PC-3 (cell line): ENCODE data around the gene RREB1. TPM values are rescaled to one million over a fixed set of nuclear protein-coding genes. Genes with fewer than 3 reads are reported as not detected.

Experiments used
- ATAC-seq: fragments of 200-7000 bp; cut with Tn5 transposase; 2 replicates; pipeline ENCODE4 v1.9.1; 2020; ENCODE audit warnings: mild to moderate bottlenecking, moderate library complexity
- BruUV-seq: library from RNA; stranded (reverse); fragments of 400-500 nt; replicated peaks from 2 replicates; lab custom pipeline; 2021; lab: Mats Ljungman, UMichigan
- CTCF ChIA-PET: fragments of 300-600 bp; sonication (Branson Sonifier 250); formaldehyde crosslinking; loops from one replicate; lab custom pipeline; 2022; ENCODE audit warnings: antibody characterized with exemption; lab: Charles Lee
- POLR2A ChIA-PET: fragments of 300-600 bp; sonication (Branson Sonifier 250); formaldehyde crosslinking; loops from one replicate; lab custom pipeline; 2022; ENCODE audit warnings: antibody characterized with exemption; ENCODE audit not compliant: unreplicated experiment; lab: Charles Lee
- DNase-seq: peaks from one replicate; pipeline ENCODE4 v3.0.0-alpha.2; 2015
- H2AFZ ChIP-seq: fragments of 300-600 bp; sonication (generic); 2 replicates; pipeline ENCODE4 v1.6.0; 2016; ENCODE audit warnings: antibody characterized with exemption, low read length
- H3F3A ChIP-seq: fragments of 300-600 bp; sonication (generic); one replicate; pipeline ENCODE4 v1.6.0; 2017; ENCODE audit warnings: antibody characterized with exemption, low read length, control low read depth, mild to moderate bottlenecking; ENCODE audit not compliant: unreplicated experiment
- H3K27ac ChIP-seq: fragments of 300-600 bp; sonication (generic); 2 replicates; pipeline ENCODE4 v1.5.1; 2016; ENCODE audit warnings: mild to moderate bottlenecking, low read length
- H3K27me3 ChIP-seq: fragments of 300-600 bp; sonication (generic); 2 replicates; pipeline ENCODE4 v1.6.1; 2016; ENCODE audit warnings: low read length, mixed read lengths
- H3K36me3 ChIP-seq: fragments of 300-600 bp; sonication (generic); 2 replicates; pipeline ENCODE4 v1.6.1; 2016; ENCODE audit warnings: low read depth, mixed run types, low read length, mixed read lengths
- H3K4me1 ChIP-seq: fragments of 300-600 bp; sonication (generic); 2 replicates; pipeline ENCODE4 v1.5.1; 2016; ENCODE audit warnings: low read length; ENCODE audit not compliant: insufficient read depth
- H3K4me2 ChIP-seq: fragments of 300-600 bp; sonication (generic); 2 replicates; pipeline ENCODE4 v1.6.0; 2016; ENCODE audit warnings: low read length
- H3K4me3 ChIP-seq: fragments of 300-600 bp; sonication (generic); 2 replicates; pipeline ENCODE4 v1.5.1; 2016; ENCODE audit warnings: mild to moderate bottlenecking, low read length, mixed read lengths
- H3K79me2 ChIP-seq: fragments of 300-600 bp; sonication (generic); 2 replicates; pipeline ENCODE4 v1.6.1; 2017; ENCODE audit warnings: low read length, mixed read lengths
- H3K9ac ChIP-seq: fragments of 300-600 bp; sonication (generic); 2 replicates; pipeline ENCODE4 v1.6.0; 2016; ENCODE audit warnings: mild to moderate bottlenecking, low read length
- H3K9me2 ChIP-seq: fragments of 300-600 bp; sonication (generic); replicated peaks from 2 replicates; pipeline ENCODE4 v1.6.1; 2016; ENCODE audit warnings: mixed run types, low read length, mixed read lengths
- H3K9me3 ChIP-seq: fragments of 300-600 bp; sonication (generic); 2 replicates; pipeline ENCODE4 v1.6.1; 2016; ENCODE audit warnings: low read length, mixed read lengths
- H4K20me1 ChIP-seq: fragments of 300-600 bp; sonication (generic); 2 replicates; pipeline ENCODE4 v1.6.1; 2016; ENCODE audit warnings: low read length, mixed read lengths
- EZH2 ChIP-seq: fragments of 300-600 bp; sonication (generic); IDR thresholded peaks from one replicate; pipeline ENCODE4 v1.6.1; 2017; ENCODE audit warnings: antibody characterized with exemption, mild to moderate bottlenecking, low read length; ENCODE audit not compliant: unreplicated experiment
- EZH2phosphoT487 ChIP-seq: fragments of 300-600 bp; sonication (generic); IDR thresholded peaks from 2 replicates; pipeline ENCODE4 v1.6.1; 2018; ENCODE audit warnings: mild to moderate bottlenecking, antibody characterized with exemption, low read length, borderline replicate concordance
- intact Hi-C: fragments of 100-400 bp; cut with micrococcal nuclease; formaldehyde crosslinking; loops from 2 replicates; pipeline ENCODE4 v1.9.0; 2023
- total RNA-seq: library from RNA; depleted of rRNA; stranded (reverse); fragments of >200 nt; gene quantifications from 2 replicates; pipeline ENCODE4 v1.2.3, GENCODE V29; 2014
- TF ChIP-seq, protein P1 (sequence below): fragments of 300-600 bp; sonication (generic); conservative IDR thresholded peaks from 2 replicates; pipeline ENCODE4 v1.5.1; 2017; ENCODE audit warnings: antibody characterized with exemption, low read depth, mild to moderate bottlenecking, low read length

Gene RREB1
- total RNA-seq, 1 experiment from 2014 or later: 26.0 TPM

DNA sequence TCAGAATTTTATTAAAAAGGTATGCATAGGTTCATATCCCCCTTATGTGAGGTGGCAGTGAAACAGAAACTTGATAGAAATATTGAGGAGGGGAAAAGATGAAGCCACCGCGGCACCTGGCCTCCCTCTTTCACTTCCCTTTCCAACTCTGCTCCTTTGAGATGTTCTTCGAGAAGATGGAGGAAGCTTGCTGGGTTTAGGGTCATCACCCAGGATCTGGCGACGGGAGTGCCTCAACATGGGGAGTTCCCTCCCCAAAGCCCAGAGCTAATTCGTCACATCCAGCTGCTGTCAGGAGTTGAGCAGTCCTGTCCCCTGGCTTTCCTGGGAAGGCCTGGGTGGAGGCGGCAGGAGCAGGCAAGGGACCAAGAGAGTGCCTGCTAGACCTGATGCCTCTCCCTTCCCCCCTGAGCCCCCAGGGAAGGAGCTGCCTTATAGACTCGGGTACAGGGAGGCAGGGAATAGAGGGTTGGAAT lies 29.1 kb downstream of the RREB1 start:
- H3K27ac ChIP-seq: no peak overlapping the region
- H3K4me1 ChIP-seq: peaks cover 39% of the 10 kb centered on the region
- H3K4me2 ChIP-seq: no peak overlapping the region
- peaks cover 98% of the 10 kb centered on the region for H3K79me2 ChIP-seq
- intact Hi-C loops: no loop called here
- TF ChIP-seq EZH2: no peak
- no peak for TF ChIP-seq EZH2phosphoT487
- TF ChIP-seq, protein P1, sequence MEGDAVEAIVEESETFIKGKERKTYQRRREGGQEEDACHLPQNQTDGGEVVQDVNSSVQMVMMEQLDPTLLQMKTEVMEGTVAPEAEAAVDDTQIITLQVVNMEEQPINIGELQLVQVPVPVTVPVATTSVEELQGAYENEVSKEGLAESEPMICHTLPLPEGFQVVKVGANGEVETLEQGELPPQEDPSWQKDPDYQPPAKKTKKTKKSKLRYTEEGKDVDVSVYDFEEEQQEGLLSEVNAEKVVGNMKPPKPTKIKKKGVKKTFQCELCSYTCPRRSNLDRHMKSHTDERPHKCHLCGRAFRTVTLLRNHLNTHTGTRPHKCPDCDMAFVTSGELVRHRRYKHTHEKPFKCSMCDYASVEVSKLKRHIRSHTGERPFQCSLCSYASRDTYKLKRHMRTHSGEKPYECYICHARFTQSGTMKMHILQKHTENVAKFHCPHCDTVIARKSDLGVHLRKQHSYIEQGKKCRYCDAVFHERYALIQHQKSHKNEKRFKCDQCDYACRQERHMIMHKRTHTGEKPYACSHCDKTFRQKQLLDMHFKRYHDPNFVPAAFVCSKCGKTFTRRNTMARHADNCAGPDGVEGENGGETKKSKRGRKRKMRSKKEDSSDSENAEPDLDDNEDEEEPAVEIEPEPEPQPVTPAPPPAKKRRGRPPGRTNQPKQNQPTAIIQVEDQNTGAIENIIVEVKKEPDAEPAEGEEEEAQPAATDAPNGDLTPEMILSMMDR: no peak
- no peak overlapping the region for H3K9ac ChIP-seq
- ChIA-PET CTCF (no interaction called here), POLR2A (no interaction called here)
- H3F3A ChIP-seq: no peaks in the 10 kb centered on the region
- peaks cover 8% of the 10 kb centered on the region; the same call in 1 of the 2 replicates for H4K20me1 ChIP-seq
- H2AFZ ChIP-seq: no peak overlapping the region
- no TSS peak for BruUV-seq
- no peaks in the 10 kb centered on the region for H3K9me3 ChIP-seq
- H3K4me3 ChIP-seq: no peak overlapping the region
- no peak for DNase-seq
- H3K36me3 ChIP-seq: no peaks in the 10 kb centered on the region
- no peaks in the 10 kb centered on the region for H3K9me2 ChIP-seq
- ATAC-seq: no peak
- H3K27me3 ChIP-seq: no peaks in the 10 kb centered on the region

GRCh38 chr6:7137335-7138045 lies 29.7 kb downstream of the RREB1 start:
- H3K27me3 ChIP-seq: no peaks in the 10 kb centered on the region
- no peak overlapping the region for H3K27ac ChIP-seq
- DNase-seq (no peak), ATAC-seq (no peak)
- no peak overlapping the region for H2AFZ ChIP-seq
- H3F3A ChIP-seq: no peaks in the 10 kb centered on the region
- no peaks in the 10 kb centered on the region for H3K9me2 ChIP-seq
- H3K9me3 ChIP-seq: no peaks in the 10 kb centered on the region
- H3K36me3 ChIP-seq: no peaks in the 10 kb centered on the region
- intact Hi-C loops: no loop called here
- no TSS peak for BruUV-seq
- H3K4me3 ChIP-seq: no peak overlapping the region
- H3K79me2 ChIP-seq: peaks cover 98% of the 10 kb centered on the region
- no peak overlapping the region for H3K9ac ChIP-seq
- H3K4me2 ChIP-seq: no peak overlapping the region
- TF ChIP-seq, protein P1: no peak
- H3K4me1 ChIP-seq: peaks cover 39% of the 10 kb centered on the region
- POLR2A ChIA-PET: interaction anchor here (0.6 kb wide), 1 partner anchor 229 kb away, joined by 3 read pairs; no protein-coding TSS in a partner anchor
- CTCF ChIA-PET: no interaction called here
- H4K20me1 ChIP-seq: peaks cover 8% of the 10 kb centered on the region; the same call in 1 of the 2 replicates

DNA sequence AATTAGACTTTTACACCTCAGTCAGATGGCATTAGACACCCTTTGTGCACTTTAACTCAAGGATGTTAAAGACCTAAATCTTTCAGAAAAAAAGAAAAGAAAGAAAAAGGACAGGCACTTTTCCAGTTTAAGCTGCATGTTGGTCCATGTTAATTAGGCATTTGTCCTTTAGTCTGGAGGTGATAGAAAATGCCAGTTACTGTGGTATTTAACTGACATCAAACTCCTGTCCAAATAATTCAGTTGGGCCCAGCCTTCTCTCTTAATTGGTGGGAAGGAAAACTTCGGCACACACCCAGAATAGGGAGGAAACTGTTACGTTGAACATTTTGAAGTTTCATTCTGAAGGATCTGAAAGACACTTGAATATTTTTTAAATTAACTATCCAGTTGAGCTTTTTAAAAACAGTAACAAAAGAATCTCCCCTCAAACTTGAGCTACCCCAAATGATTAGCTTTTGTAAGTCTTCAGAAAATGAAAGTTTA lies 30.3 kb downstream of the RREB1 start:
- Histone ChIP-seq H3K36me3 (no peaks in the 10 kb centered on the region), H3K9me2 (no peaks in the 10 kb centered on the region), H3K4me3 (no peak overlapping the region), H3K79me2 (peaks cover 98% of the 10 kb centered on the region), H3K4me2 (0 out of 2 replicates have a peak overlapping the region, but pooled peaks have one; percentile 25), H3K27me3 (no peaks in the 10 kb centered on the region), H3K4me1 (peaks cover 39% of the 10 kb centered on the region), H3K9ac (no peak overlapping the region), H2AFZ (no peak overlapping the region), H3K27ac (peak overlapping the region; percentile 35), H3F3A (no peaks in the 10 kb centered on the region), H4K20me1 (peaks cover 8% of the 10 kb centered on the region; the same call in 1 of the 2 replicates), H3K9me3 (no peaks in the 10 kb centered on the region)
- BruUV-seq: no TSS peak
- CTCF ChIA-PET: interaction anchor here (0.6 kb wide), 1 partner anchor 12 kb away, joined by 3 read pairs; no protein-coding TSS in a partner anchor
- ATAC-seq: no peak
- intact Hi-C loops: no loop called here
- POLR2A ChIA-PET: interaction anchor here (0.6 to 0.7 kb wide), 2 partner anchors 8 to 230 kb away, joined by 3 to 4 read pairs; no protein-coding TSS in a partner anchor
- no peak for DNase-seq
- no peak for TF ChIP-seq EZH2
- TF ChIP-seq EZH2phosphoT487: no peak
- TF ChIP-seq, protein P1: no peak
